Cardiac muscle cell (in vitro differentiated cells and primary cell): ENCODE results near the gene CSTPP1. TPM values are rescaled to one million over a fixed set of nuclear protein-coding genes. Genes with fewer than 3 reads are reported as not detected.

ENCODE experiments used
- DNase-seq, 2 donors: peaks; one replicate each; pipeline versions ENCODE4 v3.0.0 to v3.0.0-alpha.2; 2010 to 2017; ENCODE audit warnings: low read depth in 1 of 2, low spot score in 1 of 2
- H3K27ac ChIP-seq: fragments of 200-600 bp; sonication (generic); 2 replicates; pipeline ENCODE4 v1.5.1; 2016
- H3K27me3 ChIP-seq: fragments of 200-600 bp; sonication (generic); 2 replicates; pipeline ENCODE4 v1.6.0; 2016; ENCODE audit warnings: control low read depth
- H3K36me3 ChIP-seq: fragments of 200-600 bp; sonication (generic); 2 replicates; pipeline ENCODE4 v1.5.1; 2016; ENCODE audit warnings: control low read depth
- H3K4me1 ChIP-seq: fragments of 200-600 bp; sonication (generic); 2 replicates; pipeline ENCODE4 v1.8.1; 2017; ENCODE audit warnings: low read depth, mild to moderate bottlenecking, mixed run types
- H3K4me3 ChIP-seq: fragments of 200-600 bp; sonication (generic); 2 replicates; pipeline ENCODE4 v1.5.1; 2016; ENCODE audit warnings: mild to moderate bottlenecking
- H3K9me3 ChIP-seq: fragments of 200-600 bp; sonication (generic); 2 replicates; pipeline ENCODE4 v1.5.1; 2017; ENCODE audit warnings: low read depth, mild to moderate bottlenecking, control low read depth
- CTCF ChIP-seq: IDR thresholded peaks from 2 replicates; pipeline ENCODE4 v1.5.1; 2012; ENCODE audit warnings: low read depth, mild to moderate bottlenecking, low read length
- polyA plus RNA-seq: library from polyadenylated mRNA; unstranded; fragments of >200 nt; fragmentation: Nextera tagmentation; extraction: Ambion mirVana; gene quantifications from 2 replicates; pipeline ENCODE4 v1.2.1, GENCODE V29; 2016
- total RNA-seq: library from RNA; depleted of rRNA; stranded (reverse); fragments of >200 nt; gene quantifications from 2 replicates; pipeline ENCODE4 v1.2.3, GENCODE V29; 2016

The CSTPP1 gene
- total and polyA plus RNA-seq, 2 experiments from 2014 or later, result 46.4 to 81.6 TPM

DNA sequence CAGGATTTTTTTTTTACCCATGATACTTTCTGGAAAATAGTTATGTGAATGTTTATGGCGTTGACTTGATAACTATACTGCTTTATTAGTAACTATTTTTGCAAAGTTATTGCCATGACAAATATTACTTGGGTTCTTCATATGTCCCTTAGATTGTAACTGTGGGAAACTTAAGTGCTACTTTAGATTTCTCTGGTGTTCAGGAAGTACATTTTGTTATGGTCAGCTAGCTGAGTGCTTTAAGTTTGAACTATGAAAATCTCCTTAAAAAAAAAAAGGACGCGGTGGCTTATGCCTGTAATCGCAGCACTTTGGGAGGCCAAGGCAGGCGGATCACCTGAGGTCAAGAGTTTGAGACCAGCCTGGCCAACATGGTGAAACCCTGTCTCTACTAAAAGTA, 42.8 kb downstream of the CSTPP1 start:
- Histone ChIP-seq H3K4me1 (peaks cover 12% of the 10 kb centered on the region), H3K27me3 (no peaks in the 10 kb centered on the region), H3K4me3 (no peak overlapping the region), H3K9me3 (no peaks in the 10 kb centered on the region), H3K36me3 (no peaks in the 10 kb centered on the region), H3K27ac (no peak overlapping the region)
- TF ChIP-seq CTCF, result no peak
- no peak for DNase-seq

DNA sequence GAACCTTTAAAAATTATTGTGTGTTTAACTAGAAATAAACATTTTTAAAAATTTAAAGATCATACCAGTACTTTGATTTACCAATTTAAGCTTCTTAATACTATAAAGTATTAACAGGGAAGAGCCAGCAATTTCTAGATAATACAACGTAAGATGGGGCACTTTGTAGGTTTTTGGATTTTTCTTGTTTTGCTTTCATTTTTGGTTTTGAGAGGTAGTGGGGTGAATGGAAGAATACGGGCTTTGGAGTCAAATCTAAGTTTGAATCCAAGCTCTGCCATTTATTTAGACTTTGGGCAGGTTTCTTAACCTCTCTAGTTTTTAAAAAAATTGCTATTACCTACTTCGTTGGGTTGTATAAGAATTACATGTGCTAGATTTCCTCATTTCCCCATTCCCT, 44.9 kb downstream of the CSTPP1 start:
- H3K4me3 ChIP-seq, result no peak overlapping the region
- no peak for TF ChIP-seq CTCF
- no peaks in the 10 kb centered on the region for H3K36me3 ChIP-seq
- H3K27ac ChIP-seq, result no peak overlapping the region
- peaks cover 12% of the 10 kb centered on the region for H3K4me1 ChIP-seq
- no peaks in the 10 kb centered on the region for H3K27me3 ChIP-seq
- no peaks in the 10 kb centered on the region for H3K9me3 ChIP-seq
- no peak for DNase-seq

DNA sequence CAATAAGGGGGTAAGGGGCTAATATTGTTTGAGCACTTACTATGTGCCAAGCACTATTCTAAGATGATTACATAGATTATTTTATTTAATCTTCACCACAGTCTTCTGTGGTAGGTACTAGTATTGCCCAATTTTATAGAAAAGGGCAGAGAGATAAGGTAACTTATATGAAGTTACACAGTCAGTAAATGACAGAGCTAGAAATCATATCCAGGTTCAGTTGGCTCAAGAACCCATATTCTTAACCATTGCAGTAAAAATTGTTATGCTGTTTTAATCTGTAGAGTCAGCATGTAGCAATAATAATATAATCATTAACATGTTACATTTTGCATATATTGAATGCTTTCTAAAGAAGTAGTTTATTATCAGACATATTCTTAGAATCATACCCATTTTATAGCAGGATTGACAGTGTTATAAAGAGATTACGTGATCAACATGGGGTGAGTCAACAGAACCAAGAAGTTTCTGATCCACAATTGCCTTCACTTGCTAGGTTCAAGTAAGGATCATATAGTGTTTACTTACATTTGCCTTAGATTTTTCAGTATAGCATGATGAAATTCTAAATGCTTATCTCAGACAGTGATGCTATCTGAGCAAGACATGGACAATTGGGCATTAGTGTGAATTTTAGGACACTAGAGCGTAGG, 46.4 kb downstream of the CSTPP1 start:
- DNase-seq, result no peak
- H3K4me3 ChIP-seq, result no peak overlapping the region
- TF ChIP-seq CTCF, result no peak
- H3K27me3 ChIP-seq, result no peaks in the 10 kb centered on the region
- no peaks in the 10 kb centered on the region for H3K4me1 ChIP-seq
- no peak overlapping the region for H3K27ac ChIP-seq
- no peaks in the 10 kb centered on the region for H3K9me3 ChIP-seq
- H3K36me3 ChIP-seq, result peaks cover 4% of the 10 kb centered on the region

DNA sequence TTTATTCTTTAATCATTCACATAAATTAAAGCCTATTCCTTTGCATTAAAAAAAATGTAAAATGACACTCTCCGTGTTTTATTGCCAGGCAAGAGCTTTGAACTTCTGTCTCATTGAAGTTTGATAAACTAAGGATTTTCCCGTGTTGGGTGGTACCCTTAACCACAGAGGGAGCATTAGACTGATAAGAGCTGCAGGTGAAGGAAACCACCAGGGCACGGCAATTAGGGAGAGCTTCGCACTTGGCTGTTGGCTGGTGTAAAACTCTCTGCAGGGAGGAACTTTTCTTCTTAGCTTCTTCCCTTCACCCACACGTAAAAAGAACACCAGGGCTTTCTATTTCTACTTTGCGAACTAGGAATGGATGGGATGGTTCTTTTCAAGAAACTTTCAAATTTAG, 47.0 kb downstream of the CSTPP1 start:
- Histone ChIP-seq H3K4me3 (no peak overlapping the region), H3K9me3 (no peaks in the 10 kb centered on the region), H3K27ac (no peak overlapping the region), H3K36me3 (peaks cover 4% of the 10 kb centered on the region), H3K4me1 (no peaks in the 10 kb centered on the region), H3K27me3 (no peaks in the 10 kb centered on the region)
- TF ChIP-seq CTCF, result no peak
- no peak for DNase-seq

- Histone ChIP-seq H3K4me3 (no peak overlapping the region), H3K27me3 (no peaks in the 10 kb centered on the region), H3K36me3 (peaks cover 4% of the 10 kb centered on the region), H3K9me3 (no peaks in the 10 kb centered on the region), H3K4me1 (no peaks in the 10 kb centered on the region), H3K27ac (no peak overlapping the region)
- no peak for TF ChIP-seq CTCF
- no peak for DNase-seq
Observed at GRCh38 chr11:46984548-46984947, 48.0 kb downstream of the CSTPP1 start.

GRCh38 chr11:46984987-46985386, 48.4 kb downstream of the CSTPP1 start:
- Histone ChIP-seq H3K4me3 (no peak overlapping the region), H3K4me1 (no peaks in the 10 kb centered on the region), H3K27ac (no peak overlapping the region), H3K36me3 (peaks cover 4% of the 10 kb centered on the region), H3K9me3 (no peaks in the 10 kb centered on the region), H3K27me3 (no peaks in the 10 kb centered on the region)
- DNase-seq, result no peak
- no peak for TF ChIP-seq CTCF
